ENCODE measurements around the gene COQ8B.
A peak's percentile ranks its signal among the peaks of the same experiment; 100 is the strongest.

Gene COQ8B

DNA sequence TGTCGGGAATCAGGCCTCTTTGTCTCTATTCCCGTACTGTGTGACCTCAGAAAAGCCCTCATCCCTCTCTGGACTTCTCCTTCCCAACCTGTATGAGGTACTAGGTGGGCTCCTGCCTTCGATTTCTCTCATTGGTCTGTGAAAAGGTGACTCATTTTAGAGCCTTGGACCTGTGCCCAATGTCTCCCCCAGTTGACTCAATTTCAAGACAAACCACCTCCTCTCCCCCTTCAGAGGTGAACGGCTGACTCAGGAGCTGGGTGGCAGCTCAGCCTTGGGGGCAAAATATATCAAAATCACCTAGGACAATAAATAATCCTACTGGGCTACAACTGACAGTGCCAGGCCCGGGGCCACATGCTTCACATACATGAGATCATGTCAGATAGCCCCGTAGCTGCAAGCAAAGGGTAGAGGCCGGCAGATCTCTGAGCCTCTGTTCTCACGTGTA, 630 bp downstream of the COQ8B start:
- peak overlapping the region; percentile 98 for H3K27ac ChIP-seq
- TF ChIP-seq ZFX (IDR thresholded peaks at IDR 0.05; ENCODE audit: borderline replicate concordance): no peak

DNA sequence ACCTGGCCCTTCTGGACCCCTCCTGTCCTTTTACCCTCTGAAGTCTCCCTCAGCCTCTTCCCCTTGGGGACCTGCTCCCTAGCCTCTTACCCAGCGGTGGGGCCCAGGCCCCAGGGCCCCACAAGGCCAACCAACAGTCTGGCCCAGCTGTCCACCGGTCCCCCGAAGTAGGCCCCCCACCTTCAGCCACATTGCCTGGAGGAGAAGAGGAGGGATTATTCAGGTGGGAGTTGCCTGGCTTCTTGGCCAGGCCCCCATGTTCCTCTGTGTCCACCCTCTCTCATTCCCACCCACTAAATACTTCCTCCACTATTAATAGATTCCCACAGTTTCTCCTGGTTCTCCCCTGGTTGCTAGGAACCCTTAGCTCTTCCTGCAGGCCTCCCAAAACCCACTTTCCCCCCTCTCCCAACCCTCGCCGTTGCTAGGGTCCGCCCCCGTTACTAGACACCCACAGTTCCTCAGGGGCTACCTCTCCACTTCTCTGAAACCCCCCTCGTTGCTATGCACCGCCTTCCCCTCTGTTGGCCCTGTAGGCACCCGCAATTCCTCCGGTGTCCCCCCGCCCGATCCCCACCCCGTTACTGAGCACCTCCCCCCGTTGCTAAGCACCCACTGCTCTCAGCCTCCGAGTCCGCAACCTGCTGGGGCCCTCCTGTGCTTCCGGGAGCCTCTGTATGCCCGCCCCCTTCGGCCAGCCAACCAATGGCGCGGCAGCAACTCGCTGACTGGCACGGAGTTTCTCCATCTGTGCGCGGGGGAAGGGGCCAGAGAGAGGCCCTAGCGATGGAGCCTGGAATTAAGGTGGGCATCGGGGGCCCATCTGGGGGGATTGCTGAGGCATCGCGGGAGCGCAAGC, 2.0 kb downstream of the COQ8B start:
- TF ChIP-seq, protein P1, sequence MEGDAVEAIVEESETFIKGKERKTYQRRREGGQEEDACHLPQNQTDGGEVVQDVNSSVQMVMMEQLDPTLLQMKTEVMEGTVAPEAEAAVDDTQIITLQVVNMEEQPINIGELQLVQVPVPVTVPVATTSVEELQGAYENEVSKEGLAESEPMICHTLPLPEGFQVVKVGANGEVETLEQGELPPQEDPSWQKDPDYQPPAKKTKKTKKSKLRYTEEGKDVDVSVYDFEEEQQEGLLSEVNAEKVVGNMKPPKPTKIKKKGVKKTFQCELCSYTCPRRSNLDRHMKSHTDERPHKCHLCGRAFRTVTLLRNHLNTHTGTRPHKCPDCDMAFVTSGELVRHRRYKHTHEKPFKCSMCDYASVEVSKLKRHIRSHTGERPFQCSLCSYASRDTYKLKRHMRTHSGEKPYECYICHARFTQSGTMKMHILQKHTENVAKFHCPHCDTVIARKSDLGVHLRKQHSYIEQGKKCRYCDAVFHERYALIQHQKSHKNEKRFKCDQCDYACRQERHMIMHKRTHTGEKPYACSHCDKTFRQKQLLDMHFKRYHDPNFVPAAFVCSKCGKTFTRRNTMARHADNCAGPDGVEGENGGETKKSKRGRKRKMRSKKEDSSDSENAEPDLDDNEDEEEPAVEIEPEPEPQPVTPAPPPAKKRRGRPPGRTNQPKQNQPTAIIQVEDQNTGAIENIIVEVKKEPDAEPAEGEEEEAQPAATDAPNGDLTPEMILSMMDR (IDR thresholded peaks at IDR 0.05): no peak
- no peak for TF ChIP-seq ZFX (IDR thresholded peaks at IDR 0.05; ENCODE audit: borderline replicate concordance)
- peak overlapping the region; percentile 98 for H3K27ac ChIP-seq

DNA sequence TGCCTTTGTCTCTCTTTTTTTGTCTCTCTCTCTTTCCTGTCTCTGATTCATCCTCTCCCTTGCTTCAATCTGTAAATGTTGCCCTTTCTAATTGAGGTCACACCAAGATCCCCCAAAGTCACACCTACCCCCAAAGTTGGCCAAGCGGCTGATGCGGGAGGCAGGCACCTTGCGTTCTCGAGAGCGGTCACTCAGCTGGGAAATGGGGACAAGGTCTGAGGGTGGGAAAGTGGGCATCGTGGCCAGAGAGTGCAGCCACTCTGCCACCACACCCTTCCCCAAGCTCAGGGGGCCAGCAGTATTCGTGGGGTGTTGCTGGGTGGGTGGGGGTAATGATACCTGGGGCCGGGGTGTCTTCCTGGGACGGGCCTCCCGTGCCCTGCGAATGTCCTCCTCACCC, 2.7 kb downstream of the COQ8B start:
- TF ChIP-seq ZFX (IDR thresholded peaks at IDR 0.05; ENCODE audit: borderline replicate concordance): no peak
- TF ChIP-seq, protein P1 (IDR thresholded peaks at IDR 0.05): no peak
- H3K27ac ChIP-seq: peak overlapping the region; percentile 98

DNA sequence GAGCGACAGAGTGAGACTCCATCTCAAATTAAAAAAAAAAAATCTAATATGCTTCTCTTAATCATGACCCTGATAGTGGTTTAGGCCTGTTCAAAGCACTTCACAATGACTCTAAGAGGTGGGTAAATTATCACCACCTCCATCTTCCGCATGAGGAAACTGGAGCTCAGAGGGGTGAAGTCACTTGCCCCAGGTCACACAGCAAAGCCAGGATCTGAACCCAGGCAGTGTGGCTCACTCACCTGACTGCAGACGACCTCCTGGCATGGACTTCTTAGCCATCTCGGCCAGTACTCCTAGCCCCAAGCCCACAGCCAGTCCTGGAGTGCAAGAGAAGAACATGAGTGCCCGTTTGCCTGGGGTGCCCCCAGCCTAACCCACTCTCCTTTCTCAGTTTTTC, 6.9 kb downstream of the COQ8B start:
- H3K27ac ChIP-seq: no peak overlapping the region

DNA sequence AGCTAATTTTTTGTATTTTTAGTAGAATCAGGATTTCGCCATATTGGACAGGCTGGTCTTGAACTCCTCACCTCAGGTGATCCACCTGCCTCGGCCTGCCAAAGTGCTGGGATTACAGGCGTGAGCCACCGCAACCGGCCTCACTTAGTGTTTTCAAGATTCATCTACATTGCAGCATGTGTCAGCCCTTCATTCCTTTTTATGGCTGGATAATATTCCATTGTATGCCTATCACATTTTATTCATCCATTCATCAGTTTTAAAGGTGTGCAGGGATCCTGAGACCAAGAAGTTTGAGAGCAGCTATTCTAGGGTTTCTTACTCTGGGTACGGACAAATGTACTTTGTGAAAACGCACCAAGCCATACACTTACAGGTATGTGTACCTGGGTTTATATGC, 9.1 kb downstream of the COQ8B start:
- H3K27ac ChIP-seq: no peak overlapping the region
- TF ChIP-seq ZFX (IDR thresholded peaks at IDR 0.05; ENCODE audit: borderline replicate concordance): no peak
- TF ChIP-seq, protein P1 (IDR thresholded peaks at IDR 0.05): no peak

More for the DNA sequence above, 6.9 kb downstream of the COQ8B start:
- TF ChIP-seq, protein P1 (IDR thresholded peaks at IDR 0.05): no peak
- no peak for TF ChIP-seq ZFX (IDR thresholded peaks at IDR 0.05; ENCODE audit: borderline replicate concordance)

DNA sequence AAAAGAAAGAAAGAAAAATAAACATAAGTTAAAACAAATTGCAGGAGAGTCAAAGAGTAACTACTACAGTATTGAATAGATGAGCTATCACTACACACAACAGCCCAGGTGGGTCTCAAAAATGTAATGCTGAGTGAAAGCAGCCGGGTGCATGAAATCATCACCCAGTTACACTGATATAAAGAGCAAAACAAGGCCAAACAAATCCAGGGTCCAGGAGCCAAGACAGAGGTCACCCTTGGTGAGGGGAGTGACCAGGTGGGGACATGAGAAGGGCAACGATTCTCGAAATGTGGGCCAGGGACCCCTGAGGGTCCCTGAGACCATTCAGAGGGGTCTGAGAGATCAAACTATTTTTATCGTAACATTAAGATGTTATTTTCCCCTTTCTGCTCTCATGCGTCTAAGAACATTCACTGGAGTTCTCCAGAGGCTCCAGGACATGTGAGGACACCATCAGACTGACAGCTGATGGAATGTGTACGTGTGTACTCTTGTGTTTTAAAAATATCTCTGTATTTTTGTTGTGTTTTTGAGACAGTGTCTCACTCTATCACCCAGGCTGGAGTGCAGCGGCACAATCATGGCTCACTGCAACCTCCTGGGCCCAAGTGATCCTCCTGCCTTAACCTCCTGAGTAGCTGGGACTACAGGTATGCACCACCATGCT, 10.6 kb downstream of the COQ8B start:
- no peak overlapping the region for H3K27ac ChIP-seq
- no peak for TF ChIP-seq ZFX (IDR thresholded peaks at IDR 0.05; ENCODE audit: borderline replicate concordance)
- TF ChIP-seq, protein P1 (IDR thresholded peaks at IDR 0.05): no peak

DNA sequence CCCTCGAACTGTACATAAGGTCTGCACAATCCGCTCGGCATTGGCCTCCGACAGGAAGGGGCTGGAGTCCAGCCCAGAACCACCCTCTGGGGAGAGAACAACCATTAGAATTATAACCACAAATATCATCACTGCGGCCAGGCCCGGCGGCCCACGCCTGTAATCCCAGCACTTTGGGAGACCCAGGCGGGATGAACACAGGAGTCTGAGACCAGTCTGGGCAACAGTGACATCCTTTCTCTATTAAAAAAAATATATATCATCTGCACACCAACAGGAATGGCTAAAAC, 11.4 kb downstream of the COQ8B start:
- H3K27ac ChIP-seq: no peak overlapping the region
- TF ChIP-seq, protein P1 (IDR thresholded peaks at IDR 0.05): no peak
- TF ChIP-seq ZFX (IDR thresholded peaks at IDR 0.05; ENCODE audit: borderline replicate concordance): no peak
